Measurements from ENCODE around the gene NKD1. TPM values are rescaled to one million over a fixed set of nuclear protein-coding genes. Genes with fewer than 3 reads are reported as not detected.

Gene NKD1
- total and polyA plus RNA-seq, 2 experiments from 2014 or later, result not detected

- 76 to 79% methylated on average over 5 of the region's 5 CpGs for WGBS, 2 experiments (ENCODE audit: low coverage in 1 of 2, low lambda C conversion rate in 2 of 2, missing lambda C conversion rate in 2 of 2)
- TF ChIP-seq EZH2 (IDR thresholded peaks at IDR 0.05; ENCODE audit: insufficient read depth, poor library complexity, severe bottlenecking) (no peak), EZH2phosphoT487 (IDR thresholded peaks at IDR 0.05; ENCODE audit: insufficient read depth, low read depth) (no peak)
- Histone ChIP-seq H3K79me2 (ENCODE audit: insufficient read depth) (no peaks in the 10 kb centered on the region), H3K9me3 (ENCODE audit: low read depth) (no peaks in the 10 kb centered on the region), H3F3A (ENCODE audit: insufficient read depth) (no peaks in the 10 kb centered on the region), H2AFZ (no peak overlapping the region), H4K20me1 (ENCODE audit: insufficient read depth) (no peaks in the 10 kb centered on the region), H3K4me3 (no peak overlapping the region), H3K27ac (no peak overlapping the region), H3K9me2 (ENCODE audit: insufficient read depth) (no peaks in the 10 kb centered on the region), H3K9ac (no peak overlapping the region), H3K4me1 (ENCODE audit: insufficient read depth) (no peaks in the 10 kb centered on the region), H3K4me2 (ENCODE audit: unreplicated experiment) (no peak overlapping the region), H3K27me3 (replicated peaks; ENCODE audit: insufficient read depth) (no peaks in the 10 kb centered on the region), H3K36me3 (ENCODE audit: low read depth) (no peaks in the 10 kb centered on the region)
- no peak for DNase-seq
- in situ Hi-C loops (cut with MboI), result no loop called here
These were observed 43.1 kb upstream of the NKD1 start for GRCh38 chr16:50505115-50505514.

DNA sequence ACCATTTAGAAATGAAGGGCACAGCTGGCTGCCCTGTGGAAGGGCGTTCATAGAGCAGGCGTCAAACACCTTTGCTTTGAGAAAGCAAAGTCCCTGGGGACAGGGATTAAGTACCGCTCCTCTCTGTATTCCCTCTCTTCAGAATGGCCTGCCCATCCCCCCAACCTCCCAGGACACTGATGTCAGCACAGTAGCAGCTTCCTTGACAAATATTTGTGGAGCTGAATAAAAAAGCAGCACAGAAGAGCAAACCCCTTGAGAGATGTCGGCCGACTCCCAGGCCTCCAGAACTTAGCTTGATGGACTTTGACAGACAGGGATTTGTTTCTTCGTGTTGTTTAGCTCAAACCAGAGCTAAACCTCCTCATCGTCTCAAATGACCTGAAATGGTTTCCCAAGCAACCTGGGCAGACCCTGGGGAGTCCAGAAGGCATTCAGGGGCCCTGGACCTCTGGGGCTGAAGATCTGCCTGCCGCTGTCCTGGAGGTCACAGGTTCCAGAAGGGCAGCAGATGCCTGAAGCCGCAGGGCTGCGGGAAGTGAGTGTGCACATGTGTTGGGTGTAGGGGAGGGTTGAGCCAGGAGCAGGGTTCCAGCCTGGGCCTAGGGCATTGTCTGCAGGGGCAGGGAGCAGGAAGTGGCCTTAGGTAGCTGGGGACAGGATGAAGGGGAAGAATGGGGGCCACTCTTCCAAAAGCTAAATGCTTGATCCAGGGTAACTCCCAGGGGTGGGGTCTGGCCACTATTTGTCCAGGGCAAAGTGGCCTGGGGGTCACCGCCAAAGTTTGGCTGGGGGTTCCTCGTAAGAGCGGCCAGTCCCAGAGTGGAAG lies 42.3 kb upstream of the NKD1 start:
- 82 to 86% methylated on average over 13 of the region's 13 CpGs for WGBS, 2 experiments (ENCODE audit: low coverage in 1 of 2, low lambda C conversion rate in 2 of 2, missing lambda C conversion rate in 2 of 2)
- TF ChIP-seq EZH2phosphoT487 (IDR thresholded peaks at IDR 0.05; ENCODE audit: insufficient read depth, low read depth) (no peak), EZH2 (IDR thresholded peaks at IDR 0.05; ENCODE audit: insufficient read depth, poor library complexity, severe bottlenecking) (no peak)

GRCh38 chr16:50506543-50506937 lies 41.7 kb upstream of the NKD1 start:
- no peaks in the 10 kb centered on the region for H3K36me3 ChIP-seq (ENCODE audit: low read depth)
- in situ Hi-C loops (cut with MboI), result no loop called here
- 82 to 92% methylated on average over 4 of the region's 4 CpGs for WGBS, 2 experiments (ENCODE audit: low coverage in 1 of 2, low lambda C conversion rate in 2 of 2, missing lambda C conversion rate in 2 of 2)
- H3K4me1 ChIP-seq (ENCODE audit: insufficient read depth), result no peaks in the 10 kb centered on the region
- no peaks in the 10 kb centered on the region for H4K20me1 ChIP-seq (ENCODE audit: insufficient read depth)
- H3K4me2 ChIP-seq (ENCODE audit: unreplicated experiment), result no peak overlapping the region
- no peak overlapping the region for H2AFZ ChIP-seq
- H3K9me3 ChIP-seq (ENCODE audit: low read depth), result no peaks in the 10 kb centered on the region
- H3F3A ChIP-seq (ENCODE audit: insufficient read depth), result no peaks in the 10 kb centered on the region
- H3K9me2 ChIP-seq (ENCODE audit: insufficient read depth), result no peaks in the 10 kb centered on the region
- no peak overlapping the region for H3K27ac ChIP-seq
- H3K4me3 ChIP-seq, result no peak overlapping the region
- no peak for DNase-seq
- no peaks in the 10 kb centered on the region for H3K79me2 ChIP-seq (ENCODE audit: insufficient read depth)
- TF ChIP-seq EZH2 (IDR thresholded peaks at IDR 0.05; ENCODE audit: insufficient read depth, poor library complexity, severe bottlenecking) (no peak), EZH2phosphoT487 (IDR thresholded peaks at IDR 0.05; ENCODE audit: insufficient read depth, low read depth) (no peak)
- H3K27me3 ChIP-seq (replicated peaks; ENCODE audit: insufficient read depth), result no peaks in the 10 kb centered on the region; the same call in 1 of the 2 replicates
- H3K9ac ChIP-seq, result no peak overlapping the region

More for the DNA sequence above, 42.3 kb upstream of the NKD1 start:
- Histone ChIP-seq H3K27ac (no peak overlapping the region), H3K36me3 (ENCODE audit: low read depth) (no peaks in the 10 kb centered on the region), H3K9ac (no peak overlapping the region), H3K79me2 (ENCODE audit: insufficient read depth) (no peaks in the 10 kb centered on the region), H3K9me2 (ENCODE audit: insufficient read depth) (no peaks in the 10 kb centered on the region), H3K9me3 (ENCODE audit: low read depth) (no peaks in the 10 kb centered on the region), H3K4me1 (ENCODE audit: insufficient read depth) (no peaks in the 10 kb centered on the region), H3F3A (ENCODE audit: insufficient read depth) (no peaks in the 10 kb centered on the region), H3K4me3 (no peak overlapping the region), H2AFZ (no peak overlapping the region), H3K27me3 (replicated peaks; ENCODE audit: insufficient read depth) (no peaks in the 10 kb centered on the region), H4K20me1 (ENCODE audit: insufficient read depth) (no peaks in the 10 kb centered on the region), H3K4me2 (ENCODE audit: unreplicated experiment) (no peak overlapping the region)
- no peak for DNase-seq
- in situ Hi-C loops (cut with MboI), result no loop called here

GRCh38 chr16:50507397-50507796 lies 40.8 kb upstream of the NKD1 start:
- no peaks in the 10 kb centered on the region; the same call in 1 of the 2 replicates for H3K27me3 ChIP-seq (replicated peaks; ENCODE audit: insufficient read depth)
- no peaks in the 10 kb centered on the region for H4K20me1 ChIP-seq (ENCODE audit: insufficient read depth)
- no peak overlapping the region for H3K9ac ChIP-seq
- TF ChIP-seq EZH2 (IDR thresholded peaks at IDR 0.05; ENCODE audit: insufficient read depth, poor library complexity, severe bottlenecking) (no peak), EZH2phosphoT487 (IDR thresholded peaks at IDR 0.05; ENCODE audit: insufficient read depth, low read depth) (no peak)
- no peaks in the 10 kb centered on the region for H3K9me2 ChIP-seq (ENCODE audit: insufficient read depth)
- no peak overlapping the region for H3K4me3 ChIP-seq
- no peaks in the 10 kb centered on the region for H3K4me1 ChIP-seq (ENCODE audit: insufficient read depth)
- DNase-seq, result no peak
- in situ Hi-C loops (cut with MboI), result no loop called here
- no peaks in the 10 kb centered on the region for H3F3A ChIP-seq (ENCODE audit: insufficient read depth)
- H3K36me3 ChIP-seq (ENCODE audit: low read depth), result no peaks in the 10 kb centered on the region
- WGBS, 2 experiments (ENCODE audit: low coverage in 1 of 2, low lambda C conversion rate in 2 of 2, missing lambda C conversion rate in 2 of 2), result 60 to 67% methylated on average over 3 of the region's 3 CpGs
- H3K4me2 ChIP-seq (ENCODE audit: unreplicated experiment), result no peak overlapping the region
- no peak overlapping the region for H2AFZ ChIP-seq
- no peaks in the 10 kb centered on the region for H3K9me3 ChIP-seq (ENCODE audit: low read depth)
- H3K27ac ChIP-seq, result no peak overlapping the region
- no peaks in the 10 kb centered on the region for H3K79me2 ChIP-seq (ENCODE audit: insufficient read depth)

All from GM23248 (cell line).